Neuronal stem cell (in vitro differentiated cells): ENCODE measurements around the gene CBY3.

Source experiments
- DNase-seq: peaks from one replicate; pipeline ENCODE4 v3.0.0-alpha.2; 2013; ENCODE audit warnings: low spot score
- H2AFZ ChIP-seq: one replicate; pipeline ENCODE4 v1.6.1; 2013; ENCODE audit warnings: mild to moderate bottlenecking, low read length, inconsistent platforms
- H2AK5ac ChIP-seq: 2 replicates; pipeline ENCODE4 v1.6.1; 2013; ENCODE audit warnings: low read depth, mild to moderate bottlenecking, inconsistent platforms, low read length, moderate library complexity, mixed read lengths
- H2BK120ac ChIP-seq: 2 replicates; pipeline ENCODE4 v1.6.1; 2013; ENCODE audit warnings: low read depth, mild to moderate bottlenecking, inconsistent platforms, low read length, moderate library complexity, mixed read lengths
- H2BK12ac ChIP-seq: one replicate; pipeline ENCODE4 v1.6.1; 2013; ENCODE audit warnings: low read length, inconsistent platforms
- H2BK15ac ChIP-seq: 2 replicates; pipeline ENCODE4 v1.6.1; 2013; ENCODE audit warnings: mild to moderate bottlenecking, low read length, inconsistent platforms, mixed read lengths
- H2BK5ac ChIP-seq: one replicate; pipeline ENCODE4 v1.6.1; 2013; ENCODE audit warnings: inconsistent platforms, mild to moderate bottlenecking, low read length, moderate library complexity
- H3K14ac ChIP-seq: one replicate; pipeline ENCODE4 v1.6.1; 2013; ENCODE audit warnings: low read length, inconsistent platforms
- H3K18ac ChIP-seq: 2 replicates; pipeline ENCODE4 v1.6.1; 2013; ENCODE audit warnings: low read length, inconsistent platforms
- H3K23ac ChIP-seq: 2 replicates; pipeline ENCODE4 v1.6.1; 2013; ENCODE audit warnings: low read depth, mild to moderate bottlenecking, mixed read lengths, low read length, inconsistent platforms; ENCODE audit not compliant: poor library complexity
- H3K27ac ChIP-seq: replicated peaks from 3 replicates; pipeline ENCODE4 v1.5.1; 2013; ENCODE audit warnings: low read length, inconsistent platforms
- H3K27me3 ChIP-seq, 3 experiments: 2 replicates each; pipeline ENCODE4 v1.6.1; 2013; ENCODE audit warnings: low read length in 3 of 3, mild to moderate bottlenecking in 2 of 3, inconsistent platforms in 1 of 3, low read depth in 1 of 3, mixed read lengths in 1 of 3, moderate library complexity in 1 of 3; ENCODE audit not compliant: control insufficient read depth in 3 of 3, insufficient read depth in 3 of 3
- H3K36me3 ChIP-seq, 2 donors: replicated peaks in 1 of 2; 2 replicates each; pipeline ENCODE4 v1.6.1; 2013; ENCODE audit warnings: low read length in 2 of 2; ENCODE audit not compliant: control insufficient read depth in 2 of 2, insufficient read depth in 2 of 2
- H3K4ac ChIP-seq: 2 replicates; pipeline ENCODE4 v1.6.1; 2013; ENCODE audit warnings: inconsistent platforms, mild to moderate bottlenecking, low read length, moderate library complexity
- H3K4me1 ChIP-seq, 2 donors: 1 replicate in 1 of 2; 2 replicates in 1 of 2; pipeline ENCODE4 v1.6.1; 2013; ENCODE audit warnings: low read length in 2 of 2, low read depth in 1 of 2; ENCODE audit not compliant: control insufficient read depth in 2 of 2, insufficient read depth in 1 of 2
- H3K4me2 ChIP-seq: one replicate; pipeline ENCODE4 v1.6.1; 2013; ENCODE audit warnings: mild to moderate bottlenecking, low read length, inconsistent platforms; ENCODE audit not compliant: insufficient read depth, poor library complexity, severe bottlenecking
- H3K4me3 ChIP-seq, 2 donors: 2 replicates each; pipeline ENCODE4 v1.5.1; 2013; ENCODE audit warnings: low read length in 2 of 2, mild to moderate bottlenecking in 2 of 2, inconsistent platforms in 1 of 2, moderate library complexity in 1 of 2
- H3K79me1 ChIP-seq: one replicate; pipeline ENCODE4 v1.6.1; 2013; ENCODE audit warnings: low read depth, mild to moderate bottlenecking, inconsistent platforms, low read length, moderate library complexity
- H3K9ac ChIP-seq: one replicate; pipeline ENCODE4 v1.6.1; 2013; ENCODE audit warnings: mild to moderate bottlenecking, low read depth, low read length, inconsistent platforms; ENCODE audit not compliant: poor library complexity
- H3K9me3 ChIP-seq, 2 donors: replicated peaks in 1 of 2; 2 replicates each; pipeline versions ENCODE3 to v1.6.1; 2013; ENCODE audit warnings: low read length in 2 of 2, mild to moderate bottlenecking in 2 of 2, inconsistent platforms in 1 of 2, low read depth in 1 of 2, mixed read lengths in 1 of 2, moderate library complexity in 1 of 2; ENCODE audit not compliant: control insufficient read depth in 2 of 2, insufficient read depth in 1 of 2
- H4K8ac ChIP-seq: one replicate; pipeline ENCODE4 v1.6.1; 2013; ENCODE audit warnings: low read depth, mild to moderate bottlenecking, inconsistent platforms, low read length, moderate library complexity
- H4K91ac ChIP-seq: one replicate; pipeline ENCODE4 v1.6.1; 2013; ENCODE audit warnings: low read length, low read depth, mild to moderate bottlenecking, inconsistent platforms; ENCODE audit not compliant: poor library complexity
- WGBS, 2 donors: extraction: QIAGEN DNeasy Blood & Tissue Kit; methylation state at CpG; one replicate each; pipeline ENCODE4 v1.1.7; 2013; ENCODE audit warnings: missing lambda C conversion rate in 2 of 2, mixed read lengths in 1 of 2; ENCODE audit not compliant: insufficient read length in 2 of 2, insufficient replicate concordance in 1 of 2; ENCODE audit errors: extremely low coverage in 2 of 2; 5-methylcytosine and 5-hydroxymethylcytosine counted together

The CBY3 gene

DNA sequence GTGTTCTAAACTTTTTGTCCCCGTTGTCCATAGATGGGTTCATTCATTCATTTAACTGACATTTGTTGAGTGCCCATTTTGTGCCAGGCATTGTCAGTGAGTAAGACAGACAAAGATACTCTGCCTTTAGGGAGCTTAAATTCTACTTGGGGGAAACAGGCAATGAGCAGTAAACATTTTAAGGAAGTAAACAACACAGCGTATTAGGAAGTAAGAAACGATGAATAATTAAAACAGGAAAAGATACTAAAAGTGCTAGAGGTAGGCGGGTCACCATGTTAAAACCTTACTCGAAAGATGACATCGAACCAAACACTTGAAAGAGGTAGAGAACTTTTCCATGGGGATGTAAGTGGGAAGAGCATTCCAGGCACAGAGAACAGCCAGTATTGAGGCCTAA lies 46.3 kb upstream of the CBY3 start:
- Histone ChIP-seq H3K36me3 (peaks cover 43 to 100% of the 10 kb centered on the region in 2 donors), H3K27ac (no peak overlapping the region)
- no CpG with 5 or more reads among the region's 6 CpGs for WGBS, 2 donors

GRCh38 chr5:179724163-179724562 lies 43.3 kb upstream of the CBY3 start:
- Histone ChIP-seq H3K27me3 (no peaks in the 10 kb centered on the region), H2BK15ac (no peak overlapping the region), H4K91ac (no peak overlapping the region), H4K8ac (no peak overlapping the region), H3K4ac (no peak overlapping the region), H3K79me1 (peaks cover 3% of the 10 kb centered on the region), H3K27ac (no peak overlapping the region), H2BK5ac (no peak overlapping the region), H2AK5ac (no peak overlapping the region), H3K4me1 (no peaks in the 10 kb centered on the region), H3K18ac (no peak overlapping the region), H3K23ac (no peak overlapping the region), H3K4me3 (no peak overlapping the region), H2BK120ac (no peak overlapping the region), H2BK12ac (no peak overlapping the region), H3K4me2 (no peak overlapping the region), H3K36me3 (peaks cover 55 to 100% of the 10 kb centered on the region in 2 donors), H2AFZ (no peak overlapping the region), H3K14ac (no peak overlapping the region), H3K9me3 (no peaks in the 10 kb centered on the region), H3K9ac (no peak overlapping the region)
- no peak for DNase-seq
- no CpG with 5 or more reads among the region's 4 CpGs for WGBS, 2 donors

More for the DNA sequence above, 46.3 kb upstream of the CBY3 start:
- Histone ChIP-seq H2BK15ac (no peak overlapping the region), H3K14ac (no peak overlapping the region), H3K18ac (no peak overlapping the region), H3K27me3 (no peaks in the 10 kb centered on the region), H3K79me1 (no peaks in the 10 kb centered on the region), H2BK12ac (no peak overlapping the region), H3K4me3 (no peak overlapping the region), H3K4ac (no peak overlapping the region), H2BK120ac (no peak overlapping the region), H2BK5ac (no peak overlapping the region), H3K4me2 (no peak overlapping the region), H2AFZ (no peak overlapping the region), H2AK5ac (no peak overlapping the region), H4K91ac (no peak overlapping the region), H3K4me1 (peaks cover 0 to 2% of the 10 kb centered on the region in 2 donors), H4K8ac (no peak overlapping the region), H3K9ac (no peak overlapping the region), H3K23ac (no peak overlapping the region), H3K9me3 (no peaks in the 10 kb centered on the region)
- DNase-seq: no peak

DNA sequence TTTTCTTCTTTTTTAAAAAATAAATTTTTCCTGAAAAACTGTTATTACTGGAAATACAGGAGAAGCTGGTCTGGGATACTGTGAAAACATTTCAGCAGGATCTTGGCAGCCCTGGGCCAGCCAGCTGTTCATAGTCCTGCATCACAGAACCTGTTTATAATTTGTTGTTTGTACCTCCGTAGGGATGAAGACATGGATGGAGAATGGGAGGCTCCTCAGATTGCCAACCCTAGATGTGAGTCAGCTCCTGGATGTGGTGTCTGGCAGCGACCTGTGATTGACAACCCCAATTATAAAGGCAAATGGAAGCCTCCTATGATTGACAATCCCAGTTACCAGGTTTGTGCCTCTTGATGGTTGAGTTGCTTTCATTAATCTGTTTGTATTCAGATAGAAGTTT lies 39.4 kb upstream of the CBY3 start:
- H2BK5ac ChIP-seq: no peak overlapping the region
- no peak overlapping the region for H2AFZ ChIP-seq
- H3K4ac ChIP-seq: no peak overlapping the region
- no peak for DNase-seq
- no peak overlapping the region for H3K4me3 ChIP-seq
- H3K4me2 ChIP-seq: no peak overlapping the region
- no peak overlapping the region for H2AK5ac ChIP-seq
- H3K14ac ChIP-seq: no peak overlapping the region
- H3K9ac ChIP-seq: no peak overlapping the region
- H3K27me3 ChIP-seq: no peaks in the 10 kb centered on the region
- H3K79me1 ChIP-seq: peaks cover 3% of the 10 kb centered on the region
- no peak overlapping the region for H3K18ac ChIP-seq
- no peak overlapping the region for H2BK15ac ChIP-seq
- H3K9me3 ChIP-seq: no peaks in the 10 kb centered on the region
- no peak overlapping the region for H2BK12ac ChIP-seq
- no peak overlapping the region for H4K8ac ChIP-seq
- H3K4me1 ChIP-seq: no peaks in the 10 kb centered on the region
- WGBS, 2 donors: no CpG with 5 or more reads among the region's 2 CpGs
- H4K91ac ChIP-seq: no peak overlapping the region
- H3K36me3 ChIP-seq: peaks cover 61 to 98% of the 10 kb centered on the region in 2 donors
- no peak overlapping the region for H3K27ac ChIP-seq
- H2BK120ac ChIP-seq: no peak overlapping the region
- H3K23ac ChIP-seq: no peak overlapping the region

GRCh38 chr5:179716286-179716685 lies 35.5 kb upstream of the CBY3 start:
- Histone ChIP-seq H3K14ac (no peak overlapping the region), H3K79me1 (peaks cover 3% of the 10 kb centered on the region), H4K8ac (no peak overlapping the region), H3K4me1 (no peaks in the 10 kb centered on the region), H3K9ac (no peak overlapping the region), H3K23ac (no peak overlapping the region), H3K4ac (no peak overlapping the region), H3K18ac (no peak overlapping the region), H3K27me3 (no peaks in the 10 kb centered on the region), H3K36me3 (peaks cover 44 to 97% of the 10 kb centered on the region in 2 donors), H2BK12ac (no peak overlapping the region), H3K4me3 (no peak overlapping the region), H2BK15ac (no peak overlapping the region), H3K4me2 (no peak overlapping the region), H2BK120ac (no peak overlapping the region), H3K9me3 (no peaks in the 10 kb centered on the region), H4K91ac (no peak overlapping the region), H2AK5ac (no peak overlapping the region), H2BK5ac (no peak overlapping the region), H3K27ac (no peak overlapping the region), H2AFZ (no peak overlapping the region)
- no CpG with 5 or more reads among the region's 1 CpG for WGBS, 2 donors
- no peak for DNase-seq
